ENCODE results near the gene UBE2D3.

UBE2D3 gene

GRCh38 chr4:102829803-102830202 lies 2.5 kb upstream of the UBE2D3 start:
- Histone ChIP-seq H3K4ac (ENCODE audit: low read depth, low read length) (no peak overlapping the region), H4K8ac (ENCODE audit: low read depth, low read length) (no peak overlapping the region), H3K4me1 (ENCODE audit: control insufficient read depth in 1 of 2, insufficient read depth in 2 of 2, low read length in 2 of 2) (peaks cover 0 to 4% of the 10 kb centered on the region in 2 experiments), H3K27ac (ENCODE audit: low read depth, low read length) (no peak overlapping the region), H3K4me3 (ENCODE audit: low read depth, low read length) (no peak overlapping the region), H3K9ac (ENCODE audit: low read length) (no peak overlapping the region), H3K27me3 (ENCODE audit: insufficient read depth, low read length) (no peaks in the 10 kb centered on the region), H2BK120ac (ENCODE audit: insufficient read depth, low read length, poor library complexity) (no peak overlapping the region), H4K12ac (ENCODE audit: low read depth, low read length) (no peak overlapping the region), H4K91ac (ENCODE audit: low read depth, low read length) (no peak overlapping the region), H3K4me2 (ENCODE audit: low read length) (no peak overlapping the region), H3K79me2 (ENCODE audit: control insufficient read depth, insufficient read depth, low read length, poor library complexity) (peaks cover 20% of the 10 kb centered on the region), H3K9me3 (ENCODE audit: insufficient read depth, low read depth, low read length) (no peaks in the 10 kb centered on the region), H3K14ac (ENCODE audit: low read length) (no peak overlapping the region), H2BK5ac (ENCODE audit: low read depth, low read length, poor library complexity) (no peak overlapping the region), H3K23ac (ENCODE audit: low read length) (no peak overlapping the region), H3K18ac (ENCODE audit: low read length) (no peak overlapping the region), H3K79me1 (ENCODE audit: low read length) (peaks cover 25% of the 10 kb centered on the region), H2BK12ac (ENCODE audit: low read length) (no peak overlapping the region), H2AK5ac (ENCODE audit: low read length) (no peak overlapping the region), H3K36me3 (ENCODE audit: control insufficient read depth in 1 of 2, insufficient read depth in 2 of 2, low read length in 2 of 2) (peaks cover 0 to 3% of the 10 kb centered on the region in 2 experiments), H2AFZ (ENCODE audit: insufficient read depth, low read length, poor library complexity) (no peak overlapping the region)
- DNase-seq, result no peak
- whole genome bisulfite sequencing (ENCODE audit: extremely low coverage, insufficient coverage, insufficient read length), result no CpG with 5 or more reads among the region's 7 CpGs

- H3K18ac ChIP-seq (ENCODE audit: low read length), result no peak overlapping the region
- peak overlapping the region; percentile 69 for H3K4me3 ChIP-seq (ENCODE audit: low read depth, low read length)
- peak overlapping the region; percentile 79 for H3K27ac ChIP-seq (ENCODE audit: low read depth, low read length)
- H3K79me2 ChIP-seq (ENCODE audit: control insufficient read depth, insufficient read depth, low read length, poor library complexity), result peaks cover 20% of the 10 kb centered on the region
- peak overlapping the region; percentile 21 for H3K9ac ChIP-seq (ENCODE audit: low read length)
- no peaks in the 10 kb centered on the region for H3K9me3 ChIP-seq (ENCODE audit: insufficient read depth, low read depth, low read length)
- peak overlapping the region; percentile 34 for H4K12ac ChIP-seq (ENCODE audit: low read depth, low read length)
- no peaks in the 10 kb centered on the region for H3K27me3 ChIP-seq (ENCODE audit: insufficient read depth, low read length)
- peak overlapping the region; percentile 45 for H4K91ac ChIP-seq (ENCODE audit: low read depth, low read length)
- no peak overlapping the region for H3K4ac ChIP-seq (ENCODE audit: low read depth, low read length)
- H2AK5ac ChIP-seq (ENCODE audit: low read length), result no peak overlapping the region
- peak overlapping the region; percentile 66 for H3K4me2 ChIP-seq (ENCODE audit: low read length)
- no CpG with 5 or more reads among the region's 4 CpGs for WGBS (ENCODE audit: extremely low coverage, insufficient coverage, insufficient read length)
- H3K14ac ChIP-seq (ENCODE audit: low read length), result peak overlapping the region; percentile 21
- H2BK120ac ChIP-seq (ENCODE audit: insufficient read depth, low read length, poor library complexity), result no peak overlapping the region
- no peak overlapping the region for H3K23ac ChIP-seq (ENCODE audit: low read length)
- H2BK12ac ChIP-seq (ENCODE audit: low read length), result no peak overlapping the region
- no peak for DNase-seq
- peaks cover 0 to 4% of the 10 kb centered on the region in 2 experiments for H3K4me1 ChIP-seq (ENCODE audit: control insufficient read depth in 1 of 2, insufficient read depth in 2 of 2, low read length in 2 of 2)
- H2BK5ac ChIP-seq (ENCODE audit: low read depth, low read length, poor library complexity), result peak overlapping the region; percentile 12
- peak overlapping the region; percentile 33 for H4K8ac ChIP-seq (ENCODE audit: low read depth, low read length)
- peaks cover 25% of the 10 kb centered on the region for H3K79me1 ChIP-seq (ENCODE audit: low read length)
- no peak overlapping the region for H2AFZ ChIP-seq (ENCODE audit: insufficient read depth, low read length, poor library complexity)
- no peaks in the 10 kb centered on the region for H3K36me3 ChIP-seq (ENCODE audit: control insufficient read depth in 1 of 2, insufficient read depth in 2 of 2, low read length in 2 of 2)
Observed at GRCh38 chr4:102828497-102828808, 1.1 kb upstream of the UBE2D3 start.

GRCh38 chr4:102827674-102828496 lies 534 bp upstream of the UBE2D3 start:
- H3K79me1 ChIP-seq (ENCODE audit: low read length), result peaks cover 25% of the 10 kb centered on the region
- H3K27me3 ChIP-seq (ENCODE audit: insufficient read depth, low read length), result no peaks in the 10 kb centered on the region
- H3K4me1 ChIP-seq (ENCODE audit: control insufficient read depth in 1 of 2, insufficient read depth in 2 of 2, low read length in 2 of 2), result peaks cover 0 to 4% of the 10 kb centered on the region in 2 experiments
- H3K4me3 ChIP-seq (ENCODE audit: low read depth, low read length), result peak overlapping the region; percentile 92
- peak overlapping the region; percentile 82 for H2AK5ac ChIP-seq (ENCODE audit: low read length)
- H4K12ac ChIP-seq (ENCODE audit: low read depth, low read length), result peak overlapping the region; percentile 98
- H3K27ac ChIP-seq (ENCODE audit: low read depth, low read length), result peak overlapping the region; percentile 99
- peaks cover 20% of the 10 kb centered on the region for H3K79me2 ChIP-seq (ENCODE audit: control insufficient read depth, insufficient read depth, low read length, poor library complexity)
- peak overlapping the region; percentile 66 for H3K4me2 ChIP-seq (ENCODE audit: low read length)
- H3K4ac ChIP-seq (ENCODE audit: low read depth, low read length), result peak overlapping the region; percentile 93
- H2BK5ac ChIP-seq (ENCODE audit: low read depth, low read length, poor library complexity), result peak overlapping the region; percentile 87
- H3K36me3 ChIP-seq (ENCODE audit: control insufficient read depth in 1 of 2, insufficient read depth in 2 of 2, low read length in 2 of 2), result no peaks in the 10 kb centered on the region
- DNase-seq, result peak; percentile 100
- H2BK12ac ChIP-seq (ENCODE audit: low read length), result no peak overlapping the region
- no CpG with 5 or more reads among the region's 50 CpGs for WGBS (ENCODE audit: extremely low coverage, insufficient coverage, insufficient read length)
- H3K9ac ChIP-seq (ENCODE audit: low read length), result peak overlapping the region; percentile 100
- peak overlapping the region; percentile 99 for H4K91ac ChIP-seq (ENCODE audit: low read depth, low read length)
- H3K9me3 ChIP-seq (ENCODE audit: insufficient read depth, low read depth, low read length), result no peaks in the 10 kb centered on the region
- peak overlapping the region; percentile 83 for H4K8ac ChIP-seq (ENCODE audit: low read depth, low read length)
- H2BK120ac ChIP-seq (ENCODE audit: insufficient read depth, low read length, poor library complexity), result peak overlapping the region; percentile 50
- H3K23ac ChIP-seq (ENCODE audit: low read length), result no peak overlapping the region
- H2AFZ ChIP-seq (ENCODE audit: insufficient read depth, low read length, poor library complexity), result peak overlapping the region; percentile 78
- H3K14ac ChIP-seq (ENCODE audit: low read length), result peak overlapping the region; percentile 97
- peak overlapping the region; percentile 98 for H3K18ac ChIP-seq (ENCODE audit: low read length)

GRCh38 chr4:102826105-102826889 lies 1.1 kb downstream of the UBE2D3 start:
- WGBS (ENCODE audit: extremely low coverage, insufficient coverage, insufficient read length), result no CpG with 5 or more reads among the region's 38 CpGs

More at GRCh38 chr4:102826105-102826889, 1.1 kb downstream of the UBE2D3 start:
- peak overlapping the region; percentile 93 for H3K4ac ChIP-seq (ENCODE audit: low read depth, low read length)
- H2BK120ac ChIP-seq (ENCODE audit: insufficient read depth, low read length, poor library complexity), result peak overlapping the region; percentile 50
- peak overlapping the region; percentile 97 for H3K14ac ChIP-seq (ENCODE audit: low read length)
- H3K18ac ChIP-seq (ENCODE audit: low read length), result peak overlapping the region; percentile 98
- H2BK12ac ChIP-seq (ENCODE audit: low read length), result peak overlapping the region; percentile 46
- no peak overlapping the region for H2AFZ ChIP-seq (ENCODE audit: insufficient read depth, low read length, poor library complexity)
- no peak overlapping the region for H3K23ac ChIP-seq (ENCODE audit: low read length)
- peaks cover 0 to 4% of the 10 kb centered on the region in 2 experiments for H3K4me1 ChIP-seq (ENCODE audit: control insufficient read depth in 1 of 2, insufficient read depth in 2 of 2, low read length in 2 of 2)
- peak overlapping the region; percentile 5 for H4K12ac ChIP-seq (ENCODE audit: low read depth, low read length)
- peak overlapping the region; percentile 46 for H3K4me2 ChIP-seq (ENCODE audit: low read length)
- no peaks in the 10 kb centered on the region for H3K9me3 ChIP-seq (ENCODE audit: insufficient read depth, low read depth, low read length)
- H3K9ac ChIP-seq (ENCODE audit: low read length), result peak overlapping the region; percentile 100
- H3K27me3 ChIP-seq (ENCODE audit: insufficient read depth, low read length), result no peaks in the 10 kb centered on the region
- H3K36me3 ChIP-seq (ENCODE audit: control insufficient read depth in 1 of 2, insufficient read depth in 2 of 2, low read length in 2 of 2), result no peaks in the 10 kb centered on the region
- H3K79me1 ChIP-seq (ENCODE audit: low read length), result peaks cover 25% of the 10 kb centered on the region
- peak overlapping the region; percentile 87 for H2BK5ac ChIP-seq (ENCODE audit: low read depth, low read length, poor library complexity)
- H4K8ac ChIP-seq (ENCODE audit: low read depth, low read length), result peak overlapping the region; percentile 83
- peak overlapping the region; percentile 99 for H4K91ac ChIP-seq (ENCODE audit: low read depth, low read length)
- peak in 1 of 2 donors; percentile 30 for DNase-seq
- peak overlapping the region; percentile 92 for H3K4me3 ChIP-seq (ENCODE audit: low read depth, low read length)
- peak overlapping the region; percentile 99 for H3K27ac ChIP-seq (ENCODE audit: low read depth, low read length)
- peak overlapping the region; percentile 13 for H2AK5ac ChIP-seq (ENCODE audit: low read length)
- peaks cover 20% of the 10 kb centered on the region for H3K79me2 ChIP-seq (ENCODE audit: control insufficient read depth, insufficient read depth, low read length, poor library complexity)
